NCI-H1105 (cell line): ENCODE results near the gene AGRP.
"Not testable (repeated sequence)": the region's sequence is repeated elsewhere in the genome, so short reads cannot be mapped to it uniquely, and the experiment has no call there.

Experiments
- DNase-seq: peaks from one replicate; lab custom pipeline; 2025; lab: John Stamatoyannopoulos, UW

AGRP gene, protein sequence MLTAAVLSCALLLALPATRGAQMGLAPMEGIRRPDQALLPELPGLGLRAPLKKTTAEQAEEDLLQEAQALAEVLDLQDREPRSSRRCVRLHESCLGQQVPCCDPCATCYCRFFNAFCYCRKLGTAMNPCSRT

GRCh38 chr16:67483150-67483549 is at the start of gene AGRP:
AGRP (minus strand) TSS chr16:67483547; CDS start chr16:67483398, 149 bp downstream.
- no peak for DNase-seq

DNA sequence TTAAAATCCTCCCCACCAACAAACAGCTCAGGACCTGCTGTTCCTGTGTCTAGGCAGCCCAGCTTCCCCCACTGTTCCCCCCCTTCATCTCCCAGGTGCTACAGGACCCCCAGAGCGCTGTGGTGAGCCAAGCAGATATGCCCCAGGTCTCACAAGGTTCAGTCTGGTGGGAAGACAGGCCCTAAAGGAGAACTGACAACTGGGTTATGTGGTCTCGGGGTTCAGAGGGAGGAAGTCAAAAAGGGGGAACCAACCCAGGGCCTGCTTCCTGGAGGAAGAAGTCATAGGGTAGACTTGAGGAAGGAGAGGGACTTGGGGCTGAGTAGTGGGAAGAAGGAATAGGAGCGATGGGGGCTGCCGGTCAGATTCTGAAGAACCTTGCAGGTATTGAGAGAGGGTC is 47.9 kb upstream of the AGRP start:
- no peak for DNase-seq

DNA sequence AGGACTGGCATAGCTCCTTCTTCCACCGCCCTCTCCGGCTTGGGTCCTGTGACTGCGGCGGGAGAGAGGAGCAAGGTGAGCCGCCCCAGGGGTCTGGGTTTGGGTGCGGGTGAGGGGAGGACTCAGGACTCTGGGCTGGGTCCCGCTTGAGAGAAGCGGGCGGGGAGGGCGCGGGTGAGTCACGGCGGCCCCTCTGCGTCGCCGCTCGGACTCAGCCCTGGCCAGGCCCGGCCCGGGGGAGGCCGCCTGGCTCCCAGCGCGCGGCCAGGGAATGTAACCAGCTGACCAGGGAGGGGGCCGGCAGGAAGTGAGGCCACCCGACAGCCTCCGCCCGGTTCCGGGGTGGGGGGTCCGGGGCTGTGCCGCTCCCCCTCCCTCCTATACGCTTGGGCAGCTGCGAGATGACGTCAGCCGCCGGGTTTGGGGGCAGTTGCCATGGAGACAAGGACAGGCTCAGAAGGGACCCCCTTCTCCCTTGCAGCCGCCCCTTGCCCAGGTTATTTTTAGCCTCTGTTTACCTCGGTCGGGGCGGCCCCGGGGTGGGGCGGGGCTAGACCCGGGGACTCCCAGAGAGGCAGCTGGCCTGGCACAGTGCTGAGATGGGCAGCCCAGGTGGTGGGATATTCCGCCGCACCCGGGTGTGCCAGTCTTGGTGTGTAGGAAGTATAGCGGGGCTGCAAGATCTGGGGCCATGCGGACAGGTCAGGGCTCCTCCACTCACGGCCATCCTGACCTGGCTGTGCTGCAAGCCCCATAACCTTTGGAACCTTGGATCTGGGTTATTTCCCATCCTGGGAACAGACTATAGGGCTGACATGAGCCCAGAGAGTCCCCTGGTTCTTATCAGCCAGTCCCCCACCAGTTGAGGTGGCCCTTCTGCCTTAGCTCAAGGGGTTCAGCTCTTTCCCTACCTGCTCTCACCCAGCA is 46.9 kb upstream of the AGRP start:
- DNase-seq, result no peak

DNA sequence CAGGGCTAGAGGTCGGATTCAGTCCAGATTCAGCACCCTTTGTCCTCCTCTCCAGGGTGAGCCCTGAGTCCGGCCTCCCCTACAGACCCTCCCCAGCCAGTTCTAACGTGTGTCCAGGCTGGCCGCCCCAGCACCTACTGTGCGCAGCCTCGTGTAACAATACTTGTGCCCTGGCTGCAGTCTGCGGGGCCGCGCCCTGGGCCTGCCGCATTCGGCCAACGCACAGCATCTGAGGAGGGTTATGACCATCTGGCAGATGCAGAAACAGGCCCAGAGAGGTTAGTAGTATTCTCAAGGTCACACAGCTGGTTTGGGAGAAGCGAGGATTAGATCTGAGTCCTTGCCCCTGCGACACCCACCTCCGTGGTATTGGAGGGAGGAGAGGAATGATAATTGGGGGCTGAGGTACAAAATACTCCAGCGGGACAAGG is 46.2 kb upstream of the AGRP start:
- DNase-seq, result no peak

DNA sequence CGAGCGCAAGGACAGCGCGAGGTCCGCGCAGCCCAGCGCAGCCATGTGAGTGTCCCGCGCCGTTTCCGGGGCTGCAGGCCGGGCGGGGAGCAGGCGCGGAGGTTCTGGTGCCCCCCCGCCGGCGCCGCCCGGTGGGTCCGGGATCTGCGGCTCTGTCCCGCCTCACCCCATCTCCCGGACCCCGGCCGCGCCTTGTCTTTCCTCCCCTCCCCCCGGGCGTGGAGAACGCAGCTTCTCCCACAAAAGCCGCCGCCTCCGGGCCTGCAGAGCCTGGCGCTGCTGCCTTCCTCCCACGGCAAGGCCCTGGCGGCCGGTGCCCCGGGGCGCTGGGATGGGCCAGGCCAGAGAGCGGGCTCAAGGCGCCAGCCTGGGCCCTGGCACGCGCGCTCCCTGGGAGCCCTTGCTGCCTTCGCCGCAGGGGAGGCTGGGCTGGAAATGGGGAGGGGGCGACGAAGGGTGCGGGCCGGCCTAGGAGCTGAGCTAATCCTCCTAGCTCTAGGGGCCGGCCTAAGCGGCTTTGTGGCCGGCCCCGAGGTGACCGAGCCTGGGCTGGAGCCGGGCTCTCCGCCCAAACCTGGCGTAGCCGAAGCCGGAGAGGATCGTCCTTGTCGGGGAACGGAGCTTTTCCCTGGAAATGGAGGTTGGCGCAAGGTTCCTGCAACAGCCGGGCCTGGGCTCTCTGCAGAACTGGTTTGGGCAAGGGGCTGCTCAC is 45.7 kb upstream of the AGRP start:
- DNase-seq, result no peak

GRCh38 chr16:67528222-67528869 is 45.0 kb upstream of the AGRP start, which contains the start of gene RIPOR1:
RIPOR1 (plus strand) TSS chr16:67528829; CDS start chr16:67538447, 9,618 bp downstream.
- DNase-seq, result no peak

DNA sequence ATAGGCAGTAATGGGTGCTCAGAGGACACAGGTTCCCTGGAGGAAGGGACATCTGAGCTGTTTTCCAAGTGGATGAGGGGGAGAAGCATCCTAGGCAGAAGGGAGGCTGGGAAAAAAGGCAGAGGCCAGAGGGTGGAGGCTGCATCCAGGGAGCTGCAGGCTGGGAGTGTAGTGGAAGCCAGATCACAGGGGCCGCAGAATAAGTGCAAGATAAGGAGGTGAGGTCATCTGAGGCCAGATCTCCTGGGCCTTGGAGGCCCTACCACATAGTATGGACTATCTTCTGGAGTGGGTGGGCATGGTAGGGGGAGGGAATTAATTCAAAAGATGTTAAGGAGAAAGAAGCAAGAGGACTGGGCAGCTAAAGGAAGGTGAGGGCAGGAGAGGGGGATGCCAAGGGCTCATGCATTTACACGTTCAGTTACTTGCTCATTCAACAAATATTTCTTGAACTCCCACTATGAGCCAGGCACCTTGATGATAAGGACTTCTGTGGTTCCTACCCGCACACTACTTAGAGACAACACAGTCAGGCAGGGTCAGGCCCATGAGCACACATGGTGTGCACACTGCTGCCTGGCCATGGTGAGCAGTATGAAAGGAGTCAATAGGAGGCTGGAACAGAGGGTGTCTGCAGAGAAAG is 42.9 kb upstream of the AGRP start:
- DNase-seq, result no peak

GRCh38 chr16:67525176-67525860 is 42.0 kb upstream of the AGRP start:
- no peak for DNase-seq

GRCh38 chr16:67521095-67521804 is 37.9 kb upstream of the AGRP start:
- peak; percentile 76 for DNase-seq

GRCh38 chr16:67519242-67519641 is 35.9 kb upstream of the AGRP start:
- no peak for DNase-seq

- DNase-seq, result no peak
Observed at GRCh38 chr16:67518676-67519075, 35.3 kb upstream of the AGRP start.

- DNase-seq, result no peak
Observed at GRCh38 chr16:67517661-67518423, 34.5 kb upstream of the AGRP start.

DNA sequence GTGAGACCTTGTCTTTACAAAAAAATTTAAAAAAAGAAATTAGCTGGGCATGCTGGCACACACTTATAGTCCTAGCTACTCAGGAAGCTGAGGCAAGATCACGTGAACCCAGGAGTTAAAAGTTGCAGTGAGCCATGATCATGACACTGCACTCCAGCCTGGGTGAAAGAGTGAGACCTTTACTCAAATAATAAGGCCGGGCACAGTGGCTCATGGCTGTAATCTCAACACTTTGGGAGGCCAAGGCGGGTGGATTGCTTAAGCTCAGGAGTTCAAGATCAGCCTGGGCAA is 33.8 kb upstream of the AGRP start:
- DNase-seq, result no peak

GRCh38 chr16:67516296-67517154 is 33.2 kb upstream of the AGRP start:
- DNase-seq, result no peak

- no peak for DNase-seq
Observed at GRCh38 chr16:67514382-67514828, 31.1 kb upstream of the AGRP start.

DNA sequence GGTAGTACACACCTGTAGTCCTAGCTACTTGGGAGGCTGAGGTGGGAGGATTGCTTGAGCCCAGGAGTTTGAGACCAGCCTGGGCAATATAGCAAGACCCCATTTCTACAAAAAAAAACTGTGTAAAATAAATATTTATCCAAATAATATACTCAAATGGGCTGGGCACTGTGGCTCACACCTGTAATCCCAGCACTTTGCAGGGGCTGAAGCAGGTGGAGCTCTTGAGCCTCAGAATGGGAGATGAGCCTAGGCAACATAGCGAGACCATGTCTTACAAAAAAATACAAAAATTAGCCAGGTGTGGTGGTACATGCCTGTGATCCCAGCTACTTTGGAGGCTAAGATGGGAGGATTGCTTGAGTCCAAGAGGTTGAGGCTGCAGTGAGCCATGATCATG is 30.5 kb upstream of the AGRP start:
- DNase-seq, result not testable (repeated sequence)

GRCh38 chr16:67509016-67509415 is 25.7 kb upstream of the AGRP start:
- DNase-seq, result no peak

DNA sequence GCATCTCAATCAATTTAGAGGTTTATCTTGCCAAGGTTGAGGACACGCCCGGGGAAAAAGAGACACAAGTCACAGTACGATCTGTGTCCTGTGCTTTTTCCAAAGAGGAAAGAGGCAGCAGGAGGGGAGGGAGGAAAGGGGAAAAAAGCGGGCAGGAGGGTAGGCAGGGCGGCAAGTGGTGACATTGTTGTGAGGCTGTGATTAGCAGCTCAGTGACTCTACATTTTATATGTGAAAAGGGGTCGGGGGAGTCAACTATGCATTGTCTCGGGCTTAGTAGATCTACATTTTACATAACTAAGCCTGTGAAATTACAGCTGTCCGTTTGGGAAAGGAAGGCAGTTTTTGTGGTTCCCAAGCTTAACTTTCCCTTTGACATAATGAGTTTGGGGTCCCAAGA is 23.1 kb upstream of the AGRP start:
- no peak for DNase-seq
